GM10847 (cell line): ENCODE data around the gene IMPDH1.

Source experiments
- POLR2A ChIP-seq: IDR thresholded peaks from 2 replicates; pipeline ENCODE4 v1.6.1; 2011; ENCODE audit not compliant: insufficient read length; ENCODE audit errors: extremely low read depth

The IMPDH1 gene

DNA sequence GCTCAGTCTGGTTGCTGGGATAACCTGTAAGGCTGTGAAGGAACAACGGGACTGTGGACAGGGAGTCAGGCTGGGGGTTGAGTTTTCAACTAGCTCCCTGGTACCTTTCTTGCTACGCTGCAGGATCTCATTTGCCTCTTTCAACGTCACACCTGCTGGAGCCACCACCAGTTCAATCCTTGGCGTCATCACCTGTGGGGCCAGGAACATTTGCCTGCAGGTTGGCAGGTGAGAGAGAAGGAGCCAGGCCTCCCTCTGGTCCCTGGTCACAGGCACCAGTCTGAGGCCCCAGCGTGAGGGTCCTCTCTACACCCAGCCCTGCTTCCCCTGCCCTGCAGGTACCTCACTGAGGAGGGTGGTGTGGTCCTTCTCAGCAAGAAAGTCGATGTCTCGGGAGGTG, 9.8 kb downstream of the IMPDH1 start:
- no peak for TF ChIP-seq POLR2A

DNA sequence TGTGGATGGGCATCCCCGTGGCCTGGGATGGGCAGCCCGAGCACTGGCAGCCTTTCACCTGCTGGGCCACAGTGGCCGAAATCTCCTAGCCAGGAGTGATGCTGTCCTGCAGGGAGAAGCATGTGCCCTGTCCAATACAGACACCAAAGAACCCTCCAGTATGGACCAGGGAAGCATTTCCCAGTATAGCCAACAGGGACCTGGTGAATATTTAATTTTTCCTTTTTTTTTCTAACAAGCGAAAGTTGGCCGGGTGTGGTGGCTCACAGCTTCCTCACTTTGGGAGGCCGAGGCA, 11.0 kb downstream of the IMPDH1 start:
- no peak for TF ChIP-seq POLR2A

GRCh38 chr7:128398016-128398840, 11.6 kb downstream of the IMPDH1 start:
- no peak for TF ChIP-seq POLR2A

GRCh38 chr7:128396357-128396756, 13.4 kb downstream of the IMPDH1 start:
- no peak for TF ChIP-seq POLR2A

- no peak for TF ChIP-seq POLR2A
Observed at GRCh38 chr7:128395748-128396147, 14.0 kb downstream of the IMPDH1 start.

DNA sequence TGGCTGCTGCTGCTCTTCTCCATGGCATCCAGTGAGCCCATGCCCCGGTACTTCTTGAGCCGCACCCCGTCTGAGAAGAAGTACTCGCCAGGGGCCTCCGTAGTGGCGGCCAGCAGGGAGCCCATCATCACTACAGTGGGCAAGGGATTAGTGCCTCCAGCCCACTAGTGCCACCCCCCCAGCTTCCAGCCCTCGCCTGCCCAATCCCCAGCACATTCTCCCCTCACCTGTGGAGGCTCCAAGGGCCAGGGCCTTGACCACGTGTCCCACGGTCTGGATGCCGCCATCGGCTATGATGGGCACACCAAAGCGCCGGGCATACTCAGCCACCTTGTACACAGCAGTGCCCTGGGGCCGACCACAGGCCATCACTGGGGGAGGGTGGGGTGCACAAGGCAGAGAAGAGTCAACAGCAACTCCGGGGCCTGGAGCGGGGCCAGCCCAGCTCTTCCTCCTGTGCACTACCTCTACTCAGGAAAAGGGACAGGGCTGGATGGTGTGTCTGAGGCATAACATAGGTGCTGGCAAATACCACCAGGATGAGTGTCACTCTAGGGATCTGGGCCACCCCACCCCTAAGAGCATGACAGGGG, 14.8 kb downstream of the IMPDH1 start:
- no peak for TF ChIP-seq POLR2A

DNA sequence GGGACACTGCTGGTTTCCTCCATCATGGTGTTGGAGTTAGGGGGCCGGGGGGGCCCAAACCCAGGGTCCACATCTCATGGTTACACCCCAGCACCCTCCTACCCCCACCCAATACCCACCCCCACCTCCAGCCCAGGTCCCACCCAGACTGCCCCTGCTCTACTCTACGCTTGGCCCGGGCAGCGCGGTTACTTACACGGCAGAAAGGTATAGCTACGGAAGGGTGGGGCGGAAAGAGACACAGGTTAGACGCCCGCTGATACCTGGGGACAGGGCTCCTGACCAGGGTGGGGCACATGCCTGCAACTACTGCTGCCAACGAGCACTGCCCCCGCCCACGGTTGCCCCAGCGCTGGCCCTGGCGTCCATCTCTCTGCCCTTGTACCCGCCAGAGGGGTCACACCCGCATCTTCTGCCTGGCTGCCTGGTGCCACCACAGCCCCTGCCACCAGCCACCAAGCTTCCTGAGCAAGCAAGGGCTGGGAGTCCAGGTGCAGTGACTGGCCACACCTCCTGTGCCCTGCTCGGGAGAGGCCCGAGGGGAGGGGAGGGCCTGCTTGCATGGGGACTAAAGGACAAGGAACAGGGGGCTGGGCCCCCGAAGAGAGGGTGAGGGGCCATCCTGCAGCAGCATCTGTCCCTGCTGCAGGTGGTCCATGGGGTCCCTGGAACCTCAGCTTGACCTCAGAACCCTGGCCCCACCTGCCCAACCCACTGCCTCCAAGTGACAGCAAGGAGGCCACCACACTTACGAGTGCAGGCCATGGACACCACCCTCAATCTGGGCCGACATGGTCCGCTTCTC, 16.1 kb downstream of the IMPDH1 start:
- no peak for TF ChIP-seq POLR2A

DNA sequence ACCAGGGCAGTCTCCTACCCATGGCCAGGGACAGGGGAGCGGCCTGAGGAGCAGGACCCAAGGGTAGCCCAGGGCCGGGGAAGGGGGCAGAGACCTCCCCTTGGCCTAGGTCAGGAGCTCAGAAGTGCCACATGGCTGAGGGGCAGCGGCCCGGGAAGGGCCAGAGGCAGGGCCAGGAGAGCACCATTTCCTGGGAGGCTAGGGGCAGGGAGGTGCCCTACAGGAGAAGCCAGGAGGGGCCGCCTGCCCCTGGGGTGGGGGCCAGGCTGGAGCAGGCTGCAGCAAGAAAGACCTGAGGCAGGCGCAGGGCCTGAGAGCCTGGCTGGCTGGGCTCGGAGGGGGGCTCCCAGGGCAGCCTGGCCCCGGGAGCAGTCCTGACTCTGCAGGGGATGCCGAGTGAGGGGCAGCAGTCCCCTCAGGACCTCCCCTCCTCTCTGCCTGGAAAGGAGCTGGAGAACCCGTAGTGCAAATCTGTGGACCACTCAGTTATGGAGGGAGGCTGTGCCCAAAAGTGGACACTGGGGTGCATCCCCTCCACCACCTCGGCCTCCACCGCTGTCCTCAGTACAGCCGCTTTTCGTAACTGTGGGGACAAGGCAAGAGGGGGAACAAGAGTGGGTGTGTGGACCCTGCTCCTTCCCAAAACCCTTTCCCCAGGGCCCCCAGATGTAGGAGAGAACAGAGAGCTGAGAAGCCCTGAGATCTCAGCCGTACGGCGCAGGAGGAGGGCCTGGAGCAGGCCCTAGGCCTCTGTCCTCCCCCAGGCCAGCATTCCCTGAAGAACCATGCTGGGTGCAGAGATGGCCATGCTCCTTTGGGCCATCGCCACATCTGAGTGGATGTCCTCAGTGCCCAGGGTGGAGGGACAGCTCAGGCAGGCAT, 17.1 kb downstream of the IMPDH1 start:
- TF ChIP-seq POLR2A: no peak

GRCh38 chr7:128391805-128392204, 18.0 kb downstream of the IMPDH1 start:
- TF ChIP-seq POLR2A: no peak

- no peak for TF ChIP-seq POLR2A
Observed at GRCh38 chr7:128390871-128391565, 18.8 kb downstream of the IMPDH1 start.

DNA sequence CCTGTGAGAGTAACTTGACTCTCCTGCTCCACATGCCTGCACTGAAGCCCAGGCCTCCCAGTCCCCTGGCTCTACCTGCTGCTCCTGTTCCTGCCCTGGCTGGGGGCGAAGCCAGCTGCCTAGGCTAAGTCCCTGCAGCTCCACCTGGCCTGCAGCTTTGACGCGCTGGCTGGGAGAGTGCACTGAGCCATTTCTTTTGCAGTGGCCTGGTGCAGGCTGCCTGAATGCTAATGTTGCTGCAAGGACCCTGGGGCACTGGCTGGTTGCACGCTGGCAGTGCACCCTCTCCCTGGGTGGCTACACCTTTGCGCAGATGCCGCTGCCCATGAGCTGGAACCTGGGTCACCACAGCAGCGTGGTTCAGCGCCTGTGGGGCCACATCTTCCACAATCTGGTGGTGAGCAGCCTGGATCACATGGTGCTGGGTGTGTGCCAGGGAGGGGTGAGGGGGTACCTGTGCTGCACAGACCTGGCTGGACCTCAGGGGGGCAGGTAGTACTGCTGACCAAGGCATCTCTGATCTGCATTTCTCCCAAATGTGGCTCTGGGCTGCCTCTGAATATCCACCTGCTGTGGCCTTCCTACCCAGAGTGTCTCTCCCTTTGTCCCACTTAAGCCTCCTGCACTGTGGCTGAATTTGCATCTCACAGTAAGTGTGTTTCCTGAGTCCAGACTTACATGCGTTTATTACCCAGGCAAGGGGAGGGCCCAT, 20.0 kb downstream of the IMPDH1 start:
- TF ChIP-seq POLR2A: no peak

- no peak for TF ChIP-seq POLR2A
Observed at GRCh38 chr7:128389085-128389617, 20.6 kb downstream of the IMPDH1 start.

- TF ChIP-seq POLR2A: no peak
Observed at GRCh38 chr7:128388145-128388485, 21.7 kb downstream of the IMPDH1 start.
